ENCODE measurements around the gene DNAJB6. TPM values are rescaled to one million over a fixed set of nuclear protein-coding genes. Genes with fewer than 3 reads are reported as not detected.

DNAJB6 gene
- total RNA-seq, 1 donor from 2014 or later: 128 TPM

GRCh38 chr7:157399086-157399687 is 62.4 kb downstream of the DNAJB6 start:
- no peak overlapping the region for H3K4me3 Mint-ChIP-seq
- no peak for DNase-seq
- H3K9me3 Mint-ChIP-seq: no peaks in the 10 kb centered on the region
- H3K27me3 Mint-ChIP-seq: no peaks in the 10 kb centered on the region
- peaks cover 12% of the 10 kb centered on the region for H3K4me1 Mint-ChIP-seq
- no peak overlapping the region for H3K27ac Mint-ChIP-seq
- intact Hi-C loops (cut with micrococcal nuclease): no loop called here
- peaks cover 20% of the 10 kb centered on the region for H3K36me3 Mint-ChIP-seq (ENCODE audit: low read depth)

DNA sequence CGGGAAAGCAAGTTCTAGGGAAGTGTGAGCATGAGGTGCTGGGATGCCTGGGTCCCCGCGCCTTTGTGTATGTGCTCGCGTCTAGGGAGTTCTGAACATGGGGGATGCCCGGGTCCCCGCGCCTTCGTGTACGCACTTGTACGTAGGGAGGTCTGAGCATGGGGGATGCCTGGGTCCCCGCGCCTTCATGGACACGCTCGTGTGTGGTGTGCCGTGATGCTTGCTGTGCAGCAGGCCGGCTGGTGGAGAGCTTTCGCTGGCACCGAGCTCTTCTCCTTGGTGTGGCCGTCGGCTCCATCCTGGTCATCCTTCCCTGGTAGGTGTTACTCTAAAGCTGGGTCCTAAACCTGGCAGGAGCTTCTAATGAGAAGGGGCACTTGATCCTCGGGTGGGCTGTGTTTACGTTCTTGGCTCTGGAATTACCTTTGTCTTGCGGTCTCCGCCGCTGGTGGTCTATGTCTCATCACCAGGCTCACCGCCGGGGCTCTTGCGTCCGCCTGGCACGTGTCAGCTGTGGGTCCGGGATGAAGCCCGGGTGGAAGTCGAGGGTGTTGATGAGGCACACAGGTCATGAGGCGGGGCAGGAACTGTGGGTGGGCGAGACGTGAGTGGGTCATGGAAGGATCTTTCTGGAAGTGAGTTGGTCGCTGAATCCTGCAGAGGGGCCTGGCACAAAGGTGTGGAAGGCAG is 63.5 kb downstream of the DNAJB6 start:
- Mint-ChIP-seq H3K27ac (no peak overlapping the region), H3K4me1 (peaks cover 18% of the 10 kb centered on the region), H3K9me3 (no peaks in the 10 kb centered on the region), H3K36me3 (ENCODE audit: low read depth) (peaks cover 20% of the 10 kb centered on the region), H3K4me3 (no peak overlapping the region), H3K27me3 (no peaks in the 10 kb centered on the region)
- intact Hi-C loops (cut with micrococcal nuclease): no loop called here
- no peak for DNase-seq

GRCh38 chr7:157401567-157402387 is 65.0 kb downstream of the DNAJB6 start:
- Mint-ChIP-seq H3K4me1 (peaks cover 20% of the 10 kb centered on the region), H3K4me3 (no peak overlapping the region), H3K27me3 (no peaks in the 10 kb centered on the region), H3K27ac (no peak overlapping the region), H3K9me3 (no peaks in the 10 kb centered on the region), H3K36me3 (ENCODE audit: low read depth) (peaks cover 20% of the 10 kb centered on the region)
- no peak for DNase-seq
- intact Hi-C loops (cut with micrococcal nuclease): no loop called here

DNA sequence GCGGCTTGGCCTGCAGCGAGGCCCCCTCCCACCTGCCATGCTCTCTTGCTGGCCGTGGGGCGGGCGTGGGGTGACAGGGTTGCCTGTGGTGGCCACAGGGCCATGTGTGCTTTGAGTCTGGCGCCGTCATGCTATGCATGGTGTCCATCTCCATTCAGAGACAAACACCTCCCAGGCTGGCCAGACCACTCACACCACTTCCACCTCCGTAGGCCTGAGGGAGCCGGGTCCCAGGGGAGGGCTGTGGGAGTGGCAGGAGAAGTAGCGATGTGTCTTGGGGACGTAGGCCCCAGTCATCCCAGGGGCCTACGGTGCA is 65.5 kb downstream of the DNAJB6 start:
- Mint-ChIP-seq H3K9me3 (no peaks in the 10 kb centered on the region), H3K27ac (no peak overlapping the region), H3K36me3 (ENCODE audit: low read depth) (peaks cover 20% of the 10 kb centered on the region), H3K4me3 (no peak overlapping the region), H3K27me3 (no peaks in the 10 kb centered on the region), H3K4me1 (peaks cover 20% of the 10 kb centered on the region)
- DNase-seq: no peak
- intact Hi-C loops (cut with micrococcal nuclease): no loop called here

DNA sequence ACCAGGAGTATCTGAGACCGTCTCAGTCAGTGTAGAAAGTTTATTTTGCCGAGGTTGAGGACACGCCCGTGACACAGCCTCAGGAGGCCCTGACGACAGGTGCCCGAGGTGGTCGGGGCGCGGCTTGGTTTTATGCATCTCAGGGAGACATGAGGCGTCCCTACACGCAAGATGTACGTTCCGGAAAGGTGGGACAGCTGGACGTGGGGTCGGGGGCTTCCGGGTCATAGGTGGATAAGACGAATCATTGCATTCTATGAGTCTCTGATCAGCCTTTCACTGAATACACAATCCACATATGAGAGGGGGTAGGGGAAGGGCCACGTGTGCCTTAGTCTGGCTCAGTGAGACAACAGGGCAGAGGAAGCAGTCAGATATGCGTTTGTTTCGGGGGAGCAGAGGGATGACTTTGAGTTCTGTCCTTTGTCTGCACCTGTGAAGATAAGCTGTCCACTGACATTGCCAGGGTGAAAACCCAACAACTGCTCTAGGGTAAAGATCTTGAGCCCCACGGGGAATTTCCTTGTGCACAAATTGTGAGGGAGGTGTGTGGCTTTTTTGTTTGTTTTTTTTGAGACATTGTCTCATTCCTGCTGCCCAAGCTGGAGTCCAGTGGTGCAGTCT is 66.2 kb downstream of the DNAJB6 start:
- no peak for DNase-seq
- Mint-ChIP-seq H3K27ac (no peak overlapping the region), H3K4me1 (peaks cover 20% of the 10 kb centered on the region), H3K36me3 (ENCODE audit: low read depth) (peaks cover 20% of the 10 kb centered on the region), H3K9me3 (no peaks in the 10 kb centered on the region), H3K4me3 (no peak overlapping the region), H3K27me3 (no peaks in the 10 kb centered on the region)
- intact Hi-C loops (cut with micrococcal nuclease): no loop called here

DNA sequence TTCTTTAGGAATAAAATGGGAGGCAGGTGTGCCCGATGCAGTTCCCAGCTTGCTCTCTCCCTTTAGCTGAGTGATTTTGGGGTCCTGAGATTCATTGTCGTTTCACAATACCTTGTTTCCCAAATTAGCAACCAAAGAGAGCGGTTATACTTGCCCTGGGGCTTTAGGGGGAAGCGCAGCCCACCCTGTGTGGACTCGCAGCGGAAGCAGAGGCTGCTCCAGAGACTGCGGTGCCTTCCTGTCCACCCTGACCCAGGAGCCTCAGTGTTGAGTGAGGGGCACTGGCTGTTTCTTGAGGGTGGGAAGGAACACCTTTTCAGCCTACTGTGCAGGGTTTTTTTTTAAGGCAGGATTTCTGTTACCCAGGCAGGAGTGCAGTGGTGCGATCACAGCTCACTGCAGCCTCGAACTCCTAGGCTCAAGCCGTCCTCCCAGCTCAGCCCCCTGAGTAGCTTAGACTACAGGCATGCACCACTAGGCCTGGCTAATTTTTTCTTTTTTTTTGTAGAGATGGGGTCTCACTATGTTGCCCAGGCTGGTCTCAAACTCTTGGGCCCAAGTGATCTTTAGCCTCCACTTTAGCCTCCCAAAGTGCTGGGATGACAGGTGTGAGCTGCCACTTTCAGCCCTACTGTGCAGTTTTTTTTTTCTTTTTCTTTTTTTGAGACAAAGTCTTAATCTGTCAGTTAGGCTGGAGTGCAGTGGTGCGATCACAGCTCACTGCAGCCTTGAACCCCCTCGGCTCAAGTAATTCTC is 67.0 kb downstream of the DNAJB6 start:
- H3K36me3 Mint-ChIP-seq (ENCODE audit: low read depth): peaks cover 20% of the 10 kb centered on the region
- no peak overlapping the region for H3K27ac Mint-ChIP-seq
- H3K27me3 Mint-ChIP-seq: no peaks in the 10 kb centered on the region
- H3K9me3 Mint-ChIP-seq: no peaks in the 10 kb centered on the region
- intact Hi-C loops (cut with micrococcal nuclease): no loop called here
- DNase-seq: no peak
- H3K4me3 Mint-ChIP-seq: no peak overlapping the region
- H3K4me1 Mint-ChIP-seq: peaks cover 16% of the 10 kb centered on the region

DNA sequence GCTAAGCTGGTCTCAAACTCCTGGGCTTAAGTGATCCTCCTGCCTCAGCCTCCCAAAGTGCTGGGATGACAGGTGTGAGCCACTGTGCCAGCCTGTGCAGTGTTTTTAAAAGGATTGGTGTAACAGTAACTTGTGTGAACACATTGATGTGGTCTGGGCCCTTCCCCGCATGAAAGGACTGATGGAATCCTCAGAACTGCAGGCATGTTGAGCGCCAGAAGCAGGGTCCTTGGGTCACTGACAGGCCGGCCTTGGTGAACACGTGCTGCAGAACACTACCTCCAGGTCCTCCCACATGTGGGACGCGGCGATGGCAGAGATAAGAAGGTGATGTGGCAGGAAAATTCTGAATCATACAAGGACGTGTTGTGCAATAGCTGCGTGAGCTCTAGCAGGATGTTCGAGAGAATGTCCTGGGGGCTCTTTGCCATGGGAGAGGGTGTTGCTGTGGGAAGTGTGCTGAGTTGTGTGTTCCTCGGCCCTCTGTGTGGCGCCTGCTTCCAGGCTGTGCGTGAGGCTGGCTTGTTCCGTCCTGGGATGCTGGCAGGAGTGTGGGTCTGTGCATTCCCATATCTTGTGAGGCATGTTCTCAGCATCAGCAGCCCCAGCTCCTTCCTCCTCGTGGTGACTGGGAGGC is 68.2 kb downstream of the DNAJB6 start:
- Mint-ChIP-seq H3K36me3 (ENCODE audit: low read depth) (peaks cover 16% of the 10 kb centered on the region), H3K4me3 (no peak overlapping the region), H3K4me1 (peaks cover 16% of the 10 kb centered on the region), H3K9me3 (no peaks in the 10 kb centered on the region), H3K27me3 (no peaks in the 10 kb centered on the region), H3K27ac (peak overlapping the region; percentile 73)
- intact Hi-C loops (cut with micrococcal nuclease): no loop called here
- peak; percentile 65 for DNase-seq

DNA sequence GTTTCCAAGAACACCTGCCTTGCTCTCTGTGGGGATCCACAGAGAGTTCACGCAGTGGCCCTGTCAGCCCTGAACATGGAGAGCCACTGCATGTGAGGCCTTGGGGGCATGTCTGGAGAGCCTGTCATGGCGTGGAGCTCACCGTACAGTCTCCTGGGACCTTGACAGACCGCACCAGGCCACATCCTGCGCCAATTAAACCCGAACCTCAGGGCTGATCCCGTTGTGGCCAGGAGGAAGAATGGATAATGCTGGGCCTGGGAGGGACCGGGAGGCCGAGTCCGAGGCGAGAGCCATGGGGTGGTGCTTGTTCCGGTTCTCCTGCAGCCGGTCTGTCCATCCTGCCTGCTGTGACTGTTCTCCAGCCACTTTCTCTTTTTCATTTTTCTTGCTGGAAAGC is 68.7 kb downstream of the DNAJB6 start:
- Mint-ChIP-seq H3K36me3 (ENCODE audit: low read depth) (peaks cover 12% of the 10 kb centered on the region), H3K27me3 (no peaks in the 10 kb centered on the region), H3K9me3 (no peaks in the 10 kb centered on the region), H3K4me1 (peaks cover 16% of the 10 kb centered on the region), H3K27ac (no peak overlapping the region), H3K4me3 (no peak overlapping the region)
- intact Hi-C loops (cut with micrococcal nuclease): no loop called here
- DNase-seq: no peak

GRCh38 chr7:157405914-157406810 is 69.4 kb downstream of the DNAJB6 start:
- Mint-ChIP-seq H3K27ac (no peak overlapping the region), H3K4me3 (no peak overlapping the region), H3K9me3 (no peaks in the 10 kb centered on the region), H3K27me3 (no peaks in the 10 kb centered on the region), H3K4me1 (peaks cover 16% of the 10 kb centered on the region), H3K36me3 (ENCODE audit: low read depth) (peaks cover 9% of the 10 kb centered on the region)
- DNase-seq: no peak
- intact Hi-C loops (cut with micrococcal nuclease): no loop called here

GRCh38 chr7:157406971-157407370 is 70.2 kb downstream of the DNAJB6 start:
- Mint-ChIP-seq H3K4me1 (peaks cover 19% of the 10 kb centered on the region), H3K36me3 (ENCODE audit: low read depth) (peaks cover 9% of the 10 kb centered on the region), H3K4me3 (no peak overlapping the region), H3K9me3 (no peaks in the 10 kb centered on the region), H3K27ac (no peak overlapping the region), H3K27me3 (no peaks in the 10 kb centered on the region)
- intact Hi-C loops (cut with micrococcal nuclease): no loop called here
- no peak for DNase-seq

DNA sequence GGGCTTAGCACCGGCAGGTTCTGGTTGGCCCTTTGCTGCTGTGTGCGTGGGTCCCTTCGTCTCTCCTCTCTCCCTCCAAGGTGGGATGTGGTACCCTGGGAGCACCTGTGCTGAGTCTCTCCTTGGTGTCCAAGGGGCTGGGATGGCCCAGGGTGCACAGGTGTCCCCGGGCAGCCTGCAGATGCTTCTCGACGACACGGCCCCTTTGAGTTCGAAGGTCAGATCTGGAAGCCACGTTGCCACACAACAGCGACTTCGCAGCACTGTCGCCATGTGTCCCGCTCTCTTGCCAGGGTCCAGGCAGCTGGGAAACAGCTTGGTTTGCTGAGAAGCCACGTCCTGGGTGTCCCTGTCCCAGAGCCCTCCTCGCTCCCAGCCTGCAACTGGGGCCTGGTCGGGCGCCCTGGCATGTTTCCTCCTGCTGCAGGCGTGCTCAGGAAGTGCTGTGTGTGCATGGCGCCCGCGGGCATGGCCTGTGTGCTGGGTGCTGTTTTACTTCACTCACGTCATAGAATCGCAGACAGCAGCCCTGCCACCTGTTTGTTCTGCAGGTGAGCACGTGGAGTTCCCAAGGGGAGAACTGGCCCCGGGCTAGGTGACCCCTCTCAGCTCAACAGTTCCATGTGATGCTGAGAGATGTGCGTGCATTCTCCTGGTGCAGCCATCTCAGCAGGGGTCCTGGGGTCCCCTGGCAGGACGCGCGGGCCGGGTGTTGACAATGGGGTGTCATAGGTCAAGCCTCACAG is 70.9 kb downstream of the DNAJB6 start:
- H3K27me3 Mint-ChIP-seq: no peaks in the 10 kb centered on the region
- H3K4me1 Mint-ChIP-seq: peaks cover 22% of the 10 kb centered on the region
- peaks cover 10% of the 10 kb centered on the region for H3K36me3 Mint-ChIP-seq (ENCODE audit: low read depth)
- no peak for DNase-seq
- intact Hi-C loops (cut with micrococcal nuclease): no loop called here
- no peak overlapping the region for H3K4me3 Mint-ChIP-seq
- no peaks in the 10 kb centered on the region for H3K9me3 Mint-ChIP-seq
- no peak overlapping the region for H3K27ac Mint-ChIP-seq

All from activated CD4-positive, alpha-beta T cell treated with anti-CD3 and anti-CD28 coated beads, Interleukin-2, amount 10 ng/mL, durations not matched to agents 24 days and 14 days (primary cell).